Transverse colon (tissue), 4 donors: Measurements from ENCODE around the gene CCDC88C. TPM values are rescaled to one million over a fixed set of nuclear protein-coding genes. Genes with fewer than 3 reads are reported as not detected.

ENCODE experiments used
- DNase-seq: peaks from one replicate; pipeline ENCODE4 v3.0.0-alpha.2; 2019
- H3K27ac ChIP-seq, 4 donors: fragments of 200-600 bp; sonication (generic); 2 replicates each; pipeline ENCODE4 v1.5.1; 2016 to 2018; ENCODE audit warnings: inconsistent platforms in 4 of 4
- H3K27me3 ChIP-seq: fragments of 200-600 bp; sonication (generic); 2 replicates; pipeline ENCODE4 v1.5.1; 2017; ENCODE audit warnings: inconsistent platforms
- H3K36me3 ChIP-seq, 4 donors: fragments of 200-600 bp; sonication (generic); 2 replicates each; pipeline ENCODE4 v1.5.1; 2017 to 2019; ENCODE audit warnings: inconsistent platforms in 4 of 4
- H3K4me1 ChIP-seq, 4 donors: fragments of 200-600 bp; sonication (generic); 2 replicates each; pipeline ENCODE4 v1.5.1; 2017 to 2020; ENCODE audit warnings: inconsistent platforms in 4 of 4
- H3K4me3 ChIP-seq, 4 donors: fragments of 200-600 bp; sonication (generic); 1 replicate in 1 of 4; 2 replicates in 3 of 4; pipeline versions ENCODE4 v1.5.1 to v1.6.1; 2017 to 2019; ENCODE audit warnings: inconsistent platforms in 4 of 4
- H3K9me3 ChIP-seq, 2 donors: fragments of 200-600 bp; sonication (generic); 2 replicates each; pipeline ENCODE4 v1.5.1; 2017 to 2019; ENCODE audit warnings: inconsistent platforms in 2 of 2
- CTCF ChIP-seq, 5 experiments: fragments of 200-600 bp in 3 of 5; fragments of 450-650 bp in 2 of 5; sonication (generic) in 3 of 5; IDR thresholded peaks; 1 replicate in 2 of 5; 2 replicates in 3 of 5; pipeline ENCODE4 v1.5.1; 2016 to 2017; ENCODE audit warnings: antibody characterized with exemption in 5 of 5, inconsistent platforms in 3 of 5, mild to moderate bottlenecking in 2 of 5, moderate library complexity in 1 of 5
- EP300 ChIP-seq: sonication (generic); formaldehyde crosslinking; IDR thresholded peaks from one replicate; pipeline ENCODE4 v1.6.1; 2017; ENCODE audit warnings: antibody characterized with exemption, low read depth
- POLR2A ChIP-seq: fragments of 450-650 bp; IDR thresholded peaks from one replicate; pipeline ENCODE4 v1.6.1; 2016; ENCODE audit warnings: antibody characterized with exemption, mild to moderate bottlenecking, moderate library complexity
- POLR2AphosphoS5 ChIP-seq, 3 donors: sonication (generic); formaldehyde crosslinking; IDR thresholded peaks; one replicate each; pipeline ENCODE4 v1.6.1; 2016; ENCODE audit warnings: antibody characterized with exemption in 3 of 3
- WGBS, 2 donors: methylation state at CpG; one replicate each; pipeline ENCODE4 v1.1.5; 2018; ENCODE audit warnings: low coverage in 1 of 2; 5-methylcytosine and 5-hydroxymethylcytosine counted together
- in situ Hi-C, 4 donors: fragments of 200-750 bp; cut with MboI; loops; one replicate each; pipeline versions ENCODE4 v1.15.0 to v1.15.1; 2017; ENCODE audit warnings: low sequenced_read_pairs in 3 of 4, low pct_ligation_motif_present in 1 of 4, low pct_unique_long_range_greater_than_20kb in 1 of 4
- intact Hi-C: fragments of 100-400 bp; cut with DNase I; formaldehyde crosslinking; loops from one replicate; pipeline ENCODE4 v1.15.1; 2023; ENCODE audit warnings: low total_unique reads
- total RNA-seq, 4 donors: library from RNA; depleted of rRNA; stranded (reverse); fragments of >200 nt; gene quantifications; one replicate each; pipeline ENCODE4 v1.1.0, GENCODE V29; 2016

Gene CCDC88C
- total RNA-seq, 4 donors from 2014 or later: 29.5 to 171 (median 60.3) TPM

DNA sequence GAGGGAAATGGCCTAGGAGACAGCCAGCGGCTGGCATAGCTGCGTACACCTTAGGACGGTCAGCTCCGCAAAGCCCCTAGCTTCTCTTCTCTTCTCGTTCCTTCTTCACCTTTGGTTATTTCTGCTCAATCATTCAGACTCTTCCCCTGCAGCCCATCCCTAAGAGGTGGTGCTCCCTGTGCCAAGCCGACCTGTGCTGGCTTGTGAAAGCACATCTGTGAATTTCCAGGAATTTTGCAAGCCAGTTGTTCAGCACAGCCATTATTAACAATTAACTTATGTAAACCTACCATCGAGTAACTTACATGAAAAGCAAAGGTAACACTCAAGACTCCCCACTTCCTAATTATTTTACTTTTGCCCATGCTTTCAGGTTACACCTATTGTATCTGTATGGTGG, 152.2 kb downstream of the CCDC88C start:
- Histone ChIP-seq H3K27me3 (peaks cover 8% of the 10 kb centered on the region), H3K4me3 (no peak overlapping the region), H3K4me1 (peaks cover 9 to 21% (median 19%) of the 10 kb centered on the region in 4 donors), H3K36me3 (no peaks in the 10 kb centered on the region), H3K27ac (no peak overlapping the region), H3K9me3 (no peaks in the 10 kb centered on the region)
- TF ChIP-seq EP300 (no peak), CTCF (IDR thresholded peaks at IDR 0.05) (no peak), POLR2A (no peak), POLR2AphosphoS5 (IDR thresholded peaks at IDR 0.05) (no peak)
- in situ Hi-C loops: no loop called here
- DNase-seq: no peak
- intact Hi-C loops: no loop called here
- WGBS, 2 donors: 48 to 90% methylated on average over 2 to 7 of the region's 7 CpGs

DNA sequence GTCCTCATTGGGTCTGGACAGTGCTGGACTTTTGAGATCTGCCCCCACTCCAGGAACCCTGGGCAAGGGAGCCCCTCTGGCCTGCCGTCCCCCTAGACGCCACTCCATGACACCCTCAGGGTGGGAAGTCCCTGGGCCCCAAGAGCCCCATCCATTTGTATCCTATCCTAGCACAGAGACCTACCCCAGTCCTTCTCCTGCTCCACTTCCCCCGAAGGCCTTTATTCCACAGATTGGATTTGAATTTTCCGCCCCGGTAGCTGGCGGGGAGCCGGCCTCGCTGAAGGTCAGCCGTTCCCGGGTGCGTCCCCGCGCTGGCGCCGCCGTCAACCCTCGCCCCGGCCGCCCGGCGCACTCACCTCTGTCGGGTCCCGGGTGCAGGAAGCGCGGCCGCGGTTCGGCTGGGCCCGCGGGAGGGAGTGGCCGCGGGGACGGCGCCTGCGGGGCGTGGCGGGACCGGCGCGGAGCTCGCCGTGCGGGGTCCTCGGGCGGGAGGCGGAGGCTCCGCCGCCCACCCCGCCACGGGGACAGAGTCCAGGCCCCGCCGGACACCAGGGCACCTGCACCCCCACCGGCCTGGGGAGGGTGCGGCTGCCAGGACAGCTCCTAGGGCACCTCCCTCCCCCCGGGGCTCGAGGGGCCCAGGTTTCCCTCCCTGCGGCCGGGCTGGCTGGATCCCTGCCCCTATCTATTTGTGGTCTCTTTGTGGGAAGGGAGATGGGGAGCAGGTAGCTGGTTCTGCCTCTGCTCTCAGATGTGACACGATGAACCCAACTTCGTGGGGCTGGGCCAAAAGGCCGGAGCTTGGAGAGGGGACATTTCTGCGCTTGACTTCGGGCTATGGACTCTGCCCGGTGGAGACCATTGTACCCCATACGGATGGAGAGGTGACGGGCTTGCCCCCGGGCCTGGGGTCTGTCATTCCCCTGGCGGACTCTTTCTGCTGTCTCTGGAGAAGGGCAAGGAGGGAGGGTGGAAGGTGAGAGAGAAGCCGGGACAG, 153.2 kb downstream of the CCDC88C start:
- Histone ChIP-seq H3K27ac (peak overlapping the region in 1 of 4 donors; percentile 4), H3K4me3 (peak overlapping the region in 3 of 4 donors; percentile 18 to 48 (median 39)), H3K27me3 (peaks cover 8% of the 10 kb centered on the region), H3K36me3 (no peaks in the 10 kb centered on the region), H3K9me3 (no peaks in the 10 kb centered on the region), H3K4me1 (peaks cover 4 to 17% (median 13%) of the 10 kb centered on the region in 4 donors)
- WGBS, 2 donors: 15 to 31% methylated on average over 9 to 67 of the region's 69 CpGs
- intact Hi-C loops: no loop called here
- TF ChIP-seq EP300 (no peak), POLR2A (no peak), POLR2AphosphoS5 (IDR thresholded peaks at IDR 0.05) (no peak), CTCF (IDR thresholded peaks at IDR 0.05) (no peak)
- peak; percentile 38 for DNase-seq
- in situ Hi-C loops: no loop called here

DNA sequence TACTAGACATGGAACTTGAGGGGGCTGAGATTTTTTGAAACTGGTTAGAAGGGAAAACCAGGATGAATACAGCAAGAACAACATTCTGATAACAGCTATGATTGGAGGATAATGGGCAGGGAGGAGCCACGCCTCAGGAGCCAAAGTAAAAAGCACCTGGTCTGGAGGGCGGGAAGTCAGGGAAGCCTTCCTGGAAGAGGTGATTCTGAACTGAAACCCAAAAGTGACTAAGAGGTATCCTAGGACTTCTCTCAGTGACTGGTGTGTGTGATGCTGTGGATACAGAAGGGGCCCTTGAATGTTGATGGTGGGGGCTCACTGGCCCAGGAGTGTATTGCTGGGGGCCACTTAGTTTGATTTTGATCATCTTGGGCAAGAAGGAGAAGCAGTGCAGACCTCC, 154.3 kb downstream of the CCDC88C start:
- no peaks in the 10 kb centered on the region for H3K36me3 ChIP-seq
- 80 to 84% methylated on average over 2 of the region's 2 CpGs for WGBS, 2 donors
- intact Hi-C loops: no loop called here
- DNase-seq: no peak
- H3K4me3 ChIP-seq: no peak overlapping the region
- TF ChIP-seq POLR2AphosphoS5 (IDR thresholded peaks at IDR 0.05) (no peak), POLR2A (no peak), CTCF (IDR thresholded peaks at IDR 0.05) (no peak), EP300 (no peak)
- in situ Hi-C loops: no loop called here
- H3K9me3 ChIP-seq: no peaks in the 10 kb centered on the region
- no peak overlapping the region for H3K27ac ChIP-seq
- H3K27me3 ChIP-seq: peaks cover 8% of the 10 kb centered on the region
- peaks cover 3 to 12% (median 9%) of the 10 kb centered on the region in 4 donors for H3K4me1 ChIP-seq

DNA sequence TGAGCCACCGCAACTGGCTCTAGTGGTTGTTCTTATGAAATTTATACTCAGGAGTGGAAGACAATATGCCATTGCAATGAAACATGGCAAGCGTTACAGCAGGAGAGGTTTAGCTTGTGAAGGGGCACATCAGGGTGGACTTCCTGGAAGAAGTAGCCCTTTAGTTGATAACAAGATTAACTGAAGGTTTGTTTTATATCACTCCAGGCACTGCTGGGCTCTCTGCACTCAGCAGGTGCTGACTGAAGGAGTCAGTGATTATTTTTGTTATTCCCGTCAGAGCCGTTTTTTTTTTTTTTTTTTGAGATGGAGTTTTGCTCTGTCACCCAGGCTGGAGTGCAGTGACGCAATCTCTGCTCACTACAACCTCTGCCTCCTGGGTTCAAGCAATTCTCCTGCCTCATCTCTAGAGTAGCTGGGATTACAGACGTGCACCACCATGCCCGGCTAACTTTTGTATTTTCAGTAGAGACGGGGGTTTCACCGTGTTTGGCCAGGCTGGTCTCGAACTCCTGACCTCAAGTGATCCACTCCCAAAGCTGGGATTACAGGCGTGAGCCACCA, 155.6 kb downstream of the CCDC88C start:
- no peak for TF ChIP-seq CTCF (IDR thresholded peaks at IDR 0.05)
- Histone ChIP-seq H3K9me3 (no peaks in the 10 kb centered on the region), H3K4me3 (no peak overlapping the region), H3K36me3 (no peaks in the 10 kb centered on the region), H3K4me1 (peaks cover 9 to 20% (median 10%) of the 10 kb centered on the region in 4 donors), H3K27me3 (peaks cover 8% of the 10 kb centered on the region), H3K27ac (no peak overlapping the region)
- intact Hi-C loops (no loop called here), in situ Hi-C loops (no loop called here)
- 83 to 100% methylated on average over 1 to 11 of the region's 11 CpGs for WGBS, 2 donors
- DNase-seq: no peak
